NCI-H2029 treated with DMSO at 0.1 percent for 48 hours (cell line): ENCODE measurements around the gene PSMG1.

Source experiments
- DNase-seq: peaks from one replicate; lab custom pipeline; 2025; lab: John Stamatoyannopoulos, UW

Gene PSMG1

DNA sequence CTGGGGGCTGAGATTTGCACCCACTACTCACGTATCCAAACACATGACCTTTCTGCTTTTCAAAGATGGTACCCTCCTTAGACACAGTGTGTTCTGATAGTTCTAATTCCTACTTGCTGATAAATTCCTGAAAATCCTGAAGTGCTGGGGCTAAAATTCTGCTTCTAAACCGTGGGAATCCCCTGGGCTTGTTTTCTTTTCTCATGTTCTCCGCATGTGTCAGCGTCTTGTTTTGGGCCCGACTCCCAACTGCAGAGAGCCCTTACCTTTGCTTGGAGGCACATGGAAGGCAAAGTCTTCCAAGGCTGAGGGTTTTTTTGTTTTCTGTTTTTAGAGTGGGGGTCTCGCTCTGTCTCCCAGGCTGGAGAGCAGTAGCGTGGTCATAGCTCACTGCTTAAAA, 27.2 kb downstream of the PSMG1 start:
- no peak for DNase-seq

DNA sequence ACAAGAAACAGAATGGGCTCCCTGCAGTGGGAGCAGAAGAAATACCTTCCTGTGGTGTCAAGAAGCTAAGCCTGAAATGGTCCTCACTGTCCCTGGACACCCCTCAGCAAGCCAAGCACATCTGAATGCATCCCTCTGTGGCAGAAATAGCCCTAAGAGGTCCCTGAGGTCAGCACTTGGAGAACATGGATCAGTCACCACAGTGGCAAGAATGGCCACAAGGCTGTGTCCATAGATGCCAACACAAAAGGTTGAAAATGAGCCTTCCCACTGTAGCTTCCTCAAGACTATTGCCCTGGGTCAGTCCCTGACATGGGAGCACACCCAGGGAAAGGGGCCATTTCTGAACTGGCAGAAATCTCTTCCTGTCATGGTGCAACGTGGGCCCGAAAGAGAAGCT, 27.7 kb downstream of the PSMG1 start:
- DNase-seq = no peak

DNA sequence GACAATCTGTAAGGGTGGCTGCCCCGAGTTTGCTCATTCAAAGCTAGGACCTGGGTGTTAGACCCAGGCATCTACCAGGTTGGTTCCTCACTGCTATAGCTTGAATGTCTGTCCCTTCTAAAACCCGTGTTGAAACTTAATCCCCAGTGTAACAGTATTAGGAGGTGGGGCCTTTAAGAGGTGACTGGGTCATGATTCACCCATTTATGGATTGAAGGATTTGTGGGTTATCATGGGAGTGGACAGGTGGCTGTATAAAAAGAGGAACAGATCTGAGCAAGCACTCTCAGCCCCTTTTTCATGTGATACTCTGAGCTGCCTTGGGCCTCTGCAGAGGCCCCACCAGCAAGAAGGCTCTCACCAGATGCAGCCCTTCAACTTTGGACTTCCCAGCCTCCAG, 29.4 kb downstream of the PSMG1 start:
- no peak for DNase-seq

DNA sequence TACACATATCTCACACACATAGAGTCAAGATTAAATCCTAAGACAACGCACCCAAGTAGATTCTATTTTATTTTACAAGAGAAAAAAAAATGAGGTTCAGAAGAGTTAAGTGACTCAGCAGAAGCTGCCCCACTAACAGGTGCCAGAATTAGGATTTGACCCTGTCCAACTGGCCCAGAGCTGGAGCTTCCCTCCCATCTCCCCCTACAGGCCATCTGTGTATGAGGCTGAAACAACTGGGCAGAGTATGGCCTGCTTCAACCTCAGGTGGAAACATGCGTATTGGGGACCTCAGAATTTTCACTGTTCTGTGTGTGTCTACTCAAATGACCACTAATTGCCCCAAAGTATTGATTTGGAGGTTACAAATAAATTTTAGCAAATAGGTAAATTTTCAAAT, 29.9 kb downstream of the PSMG1 start:
- DNase-seq = no peak

DNA sequence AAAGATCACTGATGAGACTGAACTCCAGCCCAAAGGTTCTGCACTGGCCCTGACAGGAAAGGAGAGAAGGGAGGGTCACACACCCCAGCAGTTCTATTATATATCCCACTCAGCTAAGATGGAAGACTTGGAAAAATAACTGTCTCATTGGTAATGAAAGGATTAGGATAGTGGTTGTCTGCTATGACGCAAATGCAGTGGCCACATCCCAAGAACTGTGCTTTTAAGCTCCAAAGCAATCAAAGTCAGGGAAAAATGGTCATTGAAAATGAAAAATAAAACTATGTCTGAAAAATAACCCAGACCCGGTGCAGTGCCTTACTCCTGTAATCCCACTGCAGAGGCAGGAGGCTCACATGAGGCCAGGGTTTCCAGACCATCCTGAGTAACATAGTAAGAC, 31.0 kb downstream of the PSMG1 start:
- no peak for DNase-seq

DNA sequence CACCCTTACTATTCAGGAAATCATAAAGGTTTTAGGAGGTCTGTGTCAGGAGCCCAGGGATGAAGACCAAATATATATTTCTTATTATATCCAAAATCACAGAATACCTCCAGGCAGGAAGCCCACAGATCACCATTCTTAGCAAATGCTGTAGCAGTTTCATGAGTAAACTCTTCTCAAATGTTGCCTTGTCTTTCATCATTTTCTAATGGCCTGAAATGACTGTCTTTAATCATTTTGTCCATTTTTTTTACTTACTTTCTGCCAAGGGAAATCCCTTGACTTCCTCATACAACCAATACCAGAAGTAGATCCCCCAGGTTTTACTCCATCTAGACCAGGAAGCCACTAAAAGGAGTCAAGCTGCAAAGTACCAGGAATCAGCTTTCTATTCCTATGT, 32.4 kb downstream of the PSMG1 start:
- no peak for DNase-seq

DNA sequence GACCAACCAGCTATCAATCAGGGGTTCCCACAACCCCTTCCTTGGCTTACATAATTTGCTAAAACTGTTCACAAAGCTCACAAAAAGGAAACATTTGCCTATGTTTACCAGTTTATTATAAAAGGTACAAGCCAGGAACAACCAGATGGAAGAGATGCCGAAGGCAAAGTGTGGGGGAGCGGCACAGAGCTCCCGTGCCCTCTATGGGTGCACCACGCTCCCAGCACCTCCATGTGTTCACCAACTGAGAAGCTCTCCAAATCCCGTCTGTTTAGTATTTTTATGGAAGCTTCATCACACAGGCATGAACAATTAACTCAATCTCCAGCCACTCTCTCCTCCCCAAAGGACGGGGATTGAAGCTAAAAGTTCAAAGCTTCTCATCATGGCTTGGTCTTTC, 32.9 kb downstream of the PSMG1 start:
- no peak for DNase-seq

DNA sequence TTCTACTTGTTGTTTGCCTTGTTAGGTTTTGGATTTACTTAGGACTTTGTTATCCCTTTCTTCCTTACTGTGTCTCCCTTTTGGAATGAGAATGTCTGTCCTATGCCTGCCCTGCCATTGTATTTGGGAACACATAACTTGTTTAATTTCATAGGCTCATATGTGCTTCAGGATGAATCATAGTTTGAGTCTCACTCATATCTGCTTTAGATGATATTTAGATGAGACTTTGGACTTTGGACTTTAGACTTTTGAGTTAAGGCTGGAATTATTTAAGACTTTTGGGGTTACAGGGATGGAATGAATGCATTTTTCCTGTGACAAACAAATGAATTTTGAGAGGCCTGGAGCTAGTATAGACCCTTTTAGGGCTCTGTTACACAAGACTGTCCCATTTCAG, 33.4 kb downstream of the PSMG1 start:
- DNase-seq = no peak

DNA sequence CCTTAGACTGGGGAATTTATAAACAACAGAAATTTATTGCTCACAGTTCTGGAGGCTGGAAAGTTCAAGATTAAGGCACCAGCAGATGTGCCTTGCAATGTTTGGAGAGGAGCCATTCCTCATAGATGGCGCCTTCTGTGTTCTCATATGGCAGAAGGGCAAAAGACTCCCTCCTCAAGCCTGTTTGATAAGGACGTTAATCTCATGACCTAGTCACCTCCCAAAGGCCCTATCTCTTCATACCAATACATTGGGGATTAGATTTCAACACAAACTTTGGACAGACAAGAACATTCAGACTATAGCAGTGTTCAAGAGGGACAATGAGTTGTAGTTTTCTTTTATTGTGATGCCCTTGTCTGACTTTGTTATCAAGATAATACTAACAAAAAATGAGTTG, 34.3 kb downstream of the PSMG1 start:
- DNase-seq = no peak

DNA sequence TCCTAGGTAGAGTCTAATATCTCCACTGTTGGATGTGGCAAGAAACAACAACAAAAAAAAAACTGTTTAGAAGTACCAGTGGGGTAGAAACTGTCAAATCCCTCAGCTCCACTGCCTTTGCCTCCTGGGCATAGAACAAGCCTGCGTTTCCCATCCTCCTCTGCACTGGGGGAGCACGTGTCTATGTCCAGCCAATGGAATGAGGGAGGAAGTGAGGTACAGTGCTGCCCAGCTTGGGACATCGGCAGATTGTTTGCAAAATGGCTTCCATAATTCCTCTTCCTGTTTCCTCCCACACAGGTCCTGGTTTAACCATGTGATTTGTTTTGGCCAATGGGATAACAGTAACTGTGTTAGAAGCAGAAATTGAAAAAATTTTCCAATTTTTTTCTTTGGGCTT, 39.1 kb downstream of the PSMG1 start:
- DNase-seq = no peak

DNA sequence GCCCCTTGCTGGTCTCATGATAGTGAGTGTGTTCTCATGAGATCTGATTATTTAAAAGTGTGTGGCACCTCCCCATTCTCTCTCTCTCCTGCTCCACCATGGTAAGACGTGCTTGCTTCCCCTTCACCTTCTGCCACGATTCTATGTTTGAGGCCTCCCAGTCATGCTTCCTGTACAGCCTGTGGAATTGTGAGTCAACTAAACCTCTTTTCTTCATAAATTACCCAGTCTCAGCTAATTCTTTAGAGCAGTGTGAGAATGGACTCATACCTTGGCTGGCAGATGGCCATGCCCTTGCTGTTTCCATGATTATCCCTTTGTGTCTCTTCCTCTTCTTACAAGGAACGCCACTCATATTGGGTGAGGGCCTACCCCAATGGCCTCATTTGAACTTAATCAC, 40.3 kb downstream of the PSMG1 start:
- no peak for DNase-seq

DNA sequence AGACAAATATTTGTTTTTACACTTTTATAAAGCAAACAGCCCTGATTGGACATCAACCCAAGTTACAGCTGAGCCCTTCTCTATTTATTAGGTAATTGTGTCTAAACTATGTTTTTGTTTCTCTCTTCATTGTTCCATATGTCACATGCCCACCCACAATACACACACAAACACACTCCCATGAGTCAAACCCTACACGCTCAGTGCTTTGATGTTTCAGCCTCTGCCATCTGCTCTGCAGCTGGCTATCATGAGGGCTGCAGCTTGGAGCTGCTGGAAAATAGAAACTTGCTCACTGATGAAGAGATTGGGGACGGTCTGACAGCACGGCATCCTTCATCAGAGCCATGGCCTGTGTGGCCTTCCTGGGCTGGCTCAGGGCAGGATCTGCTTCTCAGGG, 41.7 kb downstream of the PSMG1 start:
- no peak for DNase-seq

DNA sequence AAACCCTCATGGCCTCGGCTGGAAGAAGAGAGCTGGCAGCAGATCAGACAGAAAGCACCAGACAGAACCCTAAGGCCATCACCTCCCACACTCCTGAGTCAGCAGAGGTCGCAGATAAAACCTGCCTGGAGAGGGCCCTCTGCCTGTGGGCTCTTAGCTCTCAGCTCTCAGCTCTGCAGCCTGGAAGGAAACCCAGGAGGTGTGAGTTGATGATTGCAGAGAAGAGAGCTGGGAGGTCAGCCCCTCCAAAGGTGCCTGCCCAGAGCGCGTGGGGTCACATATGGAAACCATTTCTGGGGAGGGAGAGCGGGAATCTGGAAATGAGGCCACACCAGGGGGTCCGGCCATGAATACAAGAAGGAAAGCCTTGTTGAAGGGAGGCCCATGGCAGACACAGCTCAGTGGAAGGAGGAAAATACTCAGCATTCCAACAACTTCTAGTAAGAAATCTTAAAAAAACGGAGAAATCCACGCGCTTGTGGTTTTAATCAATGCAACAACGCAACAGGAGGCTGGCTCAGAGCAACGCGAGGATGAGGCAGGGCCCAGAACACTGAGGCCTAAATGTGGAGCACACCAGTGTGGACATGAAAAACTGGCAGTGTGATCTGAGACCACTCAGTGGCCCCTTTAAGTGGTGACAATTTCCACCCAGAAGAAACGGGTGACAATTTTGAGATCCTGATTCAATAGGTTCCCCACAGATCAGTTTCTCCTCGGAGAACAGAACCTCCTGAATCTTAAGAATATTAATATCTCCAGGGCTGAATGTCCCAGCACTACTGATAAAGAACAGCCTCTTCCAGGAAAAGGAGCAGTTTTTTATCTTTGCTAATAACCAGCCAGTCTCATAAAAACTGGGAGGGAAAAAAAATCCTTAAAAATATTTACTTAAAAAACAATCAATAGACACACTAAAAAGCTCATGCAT, 45.7 kb downstream of the PSMG1 start:
- DNase-seq = no peak

DNA sequence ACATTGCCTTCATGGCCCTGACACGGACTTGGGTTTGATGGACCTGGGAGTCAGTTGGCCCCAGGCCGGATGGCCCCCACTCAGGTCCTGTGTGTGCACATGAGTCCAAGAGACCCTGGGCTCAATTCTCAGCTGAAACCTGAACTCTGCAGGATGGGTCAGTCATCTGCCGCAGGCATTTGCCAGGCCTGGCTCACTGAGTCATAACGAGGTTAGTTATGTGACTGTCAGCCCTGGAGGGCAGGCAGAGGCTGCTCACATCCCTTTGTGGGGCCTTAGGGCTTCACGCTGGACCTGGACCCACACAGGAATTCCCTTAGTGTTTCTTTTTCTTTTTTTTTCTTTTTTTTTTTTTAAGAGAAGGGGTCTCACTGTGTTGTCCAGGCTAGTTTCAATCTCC, 46.5 kb downstream of the PSMG1 start:
- no peak for DNase-seq

DNA sequence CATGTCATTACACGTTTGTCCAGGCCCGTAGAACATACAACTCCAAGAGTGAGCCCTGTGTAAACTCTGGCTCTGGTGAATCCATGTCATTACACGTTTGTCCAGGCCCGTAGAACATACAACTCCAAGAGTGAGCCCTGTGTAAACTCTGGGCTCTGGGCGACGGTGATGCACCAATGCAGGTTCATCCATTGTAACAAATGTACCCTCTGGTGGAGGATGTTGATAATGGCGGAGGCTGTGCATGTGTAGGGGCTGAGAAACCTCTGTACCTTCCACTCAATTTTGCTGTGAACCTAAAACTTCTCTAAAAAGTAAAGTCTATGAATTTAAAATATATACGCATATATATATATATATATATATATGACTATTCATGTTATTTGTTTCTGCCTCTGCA, 47.1 kb downstream of the PSMG1 start:
- DNase-seq = peak; percentile 36

DNA sequence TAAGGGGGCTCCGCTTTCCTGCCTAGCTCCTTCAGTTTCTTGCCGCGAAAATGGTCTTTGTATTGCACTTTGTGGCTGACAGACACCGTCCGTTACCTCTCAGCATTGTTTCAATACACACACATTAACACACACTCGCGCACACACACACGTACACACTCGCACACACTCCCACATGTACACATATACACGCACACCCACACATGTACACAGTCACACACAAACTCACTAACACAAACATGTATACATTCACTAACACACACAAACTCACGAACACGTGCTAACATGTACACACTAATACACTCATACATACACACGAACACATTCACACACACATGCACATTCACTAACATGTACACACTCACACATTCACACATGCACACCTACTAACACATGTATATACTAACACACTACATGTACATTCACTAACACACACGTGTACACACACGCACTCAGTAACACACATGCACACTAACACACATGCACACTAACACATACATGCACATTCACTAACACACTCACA, 48.9 kb downstream of the PSMG1 start:
- DNase-seq = no peak

DNA sequence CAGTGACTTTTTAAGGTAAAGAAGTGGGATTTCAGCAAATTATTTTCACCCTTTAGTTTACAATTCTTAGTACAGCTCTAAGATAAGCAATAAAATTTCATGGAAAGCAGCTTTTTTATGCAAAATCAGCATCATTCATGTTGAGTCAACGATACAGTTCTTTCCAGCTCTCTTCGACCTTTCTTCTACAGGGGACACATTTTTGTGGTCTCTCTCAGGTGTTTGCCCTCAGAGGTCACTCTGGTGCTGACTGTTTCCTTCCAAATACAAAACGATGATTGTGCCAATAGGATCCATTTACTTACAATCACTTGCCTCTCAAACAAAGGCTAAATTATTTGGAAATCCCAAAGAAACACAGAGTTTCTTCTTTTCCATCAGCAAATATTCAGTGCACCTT, 51.0 kb downstream of the PSMG1 start:
- DNase-seq = no peak

DNA sequence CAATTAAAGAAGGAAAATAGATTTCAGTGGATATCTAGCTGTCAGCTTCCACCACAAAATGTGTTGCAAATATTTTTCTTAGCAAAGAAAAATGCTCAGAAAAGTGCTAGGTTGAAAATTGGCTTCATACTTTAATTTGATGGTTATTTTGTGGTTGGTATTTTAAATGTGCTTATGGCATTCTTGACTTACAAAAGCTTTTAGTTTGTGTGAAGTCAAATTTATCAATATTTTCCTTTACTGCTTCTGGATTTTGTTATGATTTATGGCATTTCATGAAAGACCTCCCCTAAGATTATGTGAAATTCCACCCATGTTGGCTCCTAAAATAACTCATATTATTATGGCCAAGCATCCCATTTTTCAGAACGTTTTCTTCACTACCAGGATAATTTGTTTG, 51.5 kb downstream of the PSMG1 start:
- DNase-seq = no peak

DNA sequence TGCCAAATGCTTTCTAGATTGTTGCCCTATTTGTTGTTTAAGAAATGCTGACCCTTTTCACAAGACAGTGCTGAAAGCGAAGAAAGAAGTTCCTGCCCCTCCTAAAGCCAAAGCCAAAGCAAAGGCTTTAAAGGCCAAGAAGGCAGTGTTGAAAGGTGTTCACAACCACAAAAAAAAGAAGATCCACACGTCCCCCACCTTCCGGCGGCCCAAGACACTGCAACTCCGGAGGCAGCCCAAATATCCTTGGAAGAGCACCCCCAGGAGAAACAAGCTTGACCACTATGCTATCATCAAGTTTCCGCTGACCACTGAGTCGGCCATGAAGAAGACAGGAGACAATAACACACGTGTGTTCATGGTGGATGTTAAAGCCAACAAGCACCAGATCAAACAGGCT, 55.7 kb downstream of the PSMG1 start:
- DNase-seq = no peak

DNA sequence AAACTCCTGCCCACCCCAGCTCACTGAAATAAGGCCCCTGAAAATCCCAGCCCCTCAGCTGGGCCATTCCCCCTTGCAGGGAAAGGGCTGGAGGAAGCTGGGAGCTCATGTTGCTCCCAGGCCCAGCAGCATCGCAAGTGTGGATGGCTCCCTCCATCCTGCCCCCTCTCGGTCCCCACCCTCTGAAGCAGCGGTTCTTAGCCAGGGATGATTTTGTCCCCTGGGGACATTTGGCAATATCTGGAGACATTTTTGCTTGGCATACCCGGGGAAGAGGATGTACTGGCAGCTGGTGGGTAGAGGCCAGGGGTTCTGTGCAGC, 56.8 kb downstream of the PSMG1 start:
- DNase-seq = no peak

DNA sequence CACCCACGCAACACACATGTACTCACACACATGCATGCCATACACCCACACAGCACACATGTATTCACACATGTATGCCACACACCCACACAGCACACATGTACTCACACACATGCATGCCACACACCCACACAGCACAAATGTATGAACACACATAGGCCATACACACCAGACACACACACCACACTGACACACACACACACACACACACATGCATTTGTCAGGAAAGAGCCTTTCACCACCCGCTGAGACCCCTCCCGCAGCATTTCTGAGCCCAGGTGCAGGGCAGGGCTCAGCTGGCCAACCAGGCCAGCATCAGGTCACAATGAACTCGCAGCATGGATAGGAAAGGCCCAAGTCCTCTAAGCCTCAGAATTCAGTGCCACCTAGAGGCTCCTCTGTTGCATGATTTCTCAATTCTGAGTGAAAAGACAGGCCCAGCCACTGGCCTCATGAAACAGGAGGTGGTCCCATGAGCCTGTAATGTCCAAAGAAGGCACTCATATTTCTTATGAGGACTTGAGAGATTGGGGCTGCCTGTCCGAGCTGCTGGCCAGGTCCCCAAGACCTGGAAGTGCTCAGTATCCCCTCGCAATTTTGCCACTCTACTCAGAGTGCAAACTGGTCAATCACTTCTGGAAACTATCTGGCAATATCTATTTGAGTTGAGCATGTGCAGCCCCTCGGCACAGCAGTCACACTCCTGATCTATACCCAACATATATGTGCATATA, 57.3 kb downstream of the PSMG1 start:
- peak; percentile 77 for DNase-seq
